GM21528 (cell line): Measurements from ENCODE around the gene UGT1A7.

Source experiments
- ATAC-seq: cut with Tn5 transposase; IDR thresholded peaks from one replicate; pipeline ENCODE4 v1.9.1; 2021; ENCODE audit warnings: mild to moderate bottlenecking, moderate library complexity; ENCODE audit not compliant: unreplicated experiment, low FRiP score

The UGT1A7 gene

DNA sequence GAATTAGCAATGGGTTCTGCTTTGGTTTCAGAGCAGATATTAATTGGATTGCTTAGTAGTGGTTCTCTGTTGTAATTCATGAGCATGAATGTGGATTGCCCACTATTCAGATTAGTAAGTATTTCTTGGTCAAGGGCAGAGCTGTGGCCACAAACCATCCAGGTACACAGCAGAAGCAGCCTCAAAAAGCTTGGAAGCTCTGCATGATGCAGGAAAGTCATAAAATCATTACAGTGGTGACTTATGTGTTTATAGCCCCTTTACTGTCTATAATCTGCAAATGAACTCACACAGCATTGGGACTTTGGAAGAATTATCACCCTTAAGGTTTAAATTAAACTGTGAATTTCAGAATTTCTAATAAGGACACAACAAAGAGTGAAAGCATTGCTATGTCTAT, 76.4 kb downstream of the UGT1A7 start:
- ATAC-seq = no peak

DNA sequence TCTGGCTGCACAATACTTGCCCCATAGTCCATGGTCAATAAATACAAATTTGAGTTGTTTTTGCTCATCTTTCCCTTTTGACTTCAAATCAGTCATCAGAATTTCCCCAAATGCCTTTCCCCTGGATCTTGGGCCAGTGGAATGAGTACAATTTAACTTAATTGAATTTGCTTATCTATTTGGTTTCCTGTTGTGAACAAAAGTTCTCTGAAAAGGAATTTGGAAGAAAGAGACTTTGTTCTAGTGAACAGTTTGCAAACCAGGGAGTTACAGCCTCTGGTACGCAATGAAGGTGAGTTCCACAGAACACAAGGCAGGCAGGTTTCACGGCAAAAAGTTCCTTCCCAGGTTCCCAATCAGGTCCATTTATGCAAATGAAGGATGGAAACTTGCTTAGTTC, 77.1 kb downstream of the UGT1A7 start:
- no peak for ATAC-seq

DNA sequence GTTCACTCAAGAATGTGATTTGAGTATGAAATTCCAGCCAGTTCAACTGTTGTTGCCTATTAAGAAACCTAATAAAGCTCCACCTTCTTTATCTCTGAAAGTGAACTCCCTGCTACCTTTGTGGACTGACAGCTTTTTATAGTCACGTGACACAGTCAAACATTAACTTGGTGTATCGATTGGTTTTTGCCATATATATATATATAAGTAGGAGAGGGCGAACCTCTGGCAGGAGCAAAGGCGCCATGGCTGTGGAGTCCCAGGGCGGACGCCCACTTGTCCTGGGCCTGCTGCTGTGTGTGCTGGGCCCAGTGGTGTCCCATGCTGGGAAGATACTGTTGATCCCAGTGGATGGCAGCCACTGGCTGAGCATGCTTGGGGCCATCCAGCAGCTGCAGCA, 78.3 kb downstream of the UGT1A7 start, which contains the start of gene UGT1A1:
Gene UGT1A1, plus strand, starts transcription at position 228 of the 400 bp plus-strand sequence. Its CDS starts 18 bp downstream, at position 246.
- ATAC-seq = no peak

DNA sequence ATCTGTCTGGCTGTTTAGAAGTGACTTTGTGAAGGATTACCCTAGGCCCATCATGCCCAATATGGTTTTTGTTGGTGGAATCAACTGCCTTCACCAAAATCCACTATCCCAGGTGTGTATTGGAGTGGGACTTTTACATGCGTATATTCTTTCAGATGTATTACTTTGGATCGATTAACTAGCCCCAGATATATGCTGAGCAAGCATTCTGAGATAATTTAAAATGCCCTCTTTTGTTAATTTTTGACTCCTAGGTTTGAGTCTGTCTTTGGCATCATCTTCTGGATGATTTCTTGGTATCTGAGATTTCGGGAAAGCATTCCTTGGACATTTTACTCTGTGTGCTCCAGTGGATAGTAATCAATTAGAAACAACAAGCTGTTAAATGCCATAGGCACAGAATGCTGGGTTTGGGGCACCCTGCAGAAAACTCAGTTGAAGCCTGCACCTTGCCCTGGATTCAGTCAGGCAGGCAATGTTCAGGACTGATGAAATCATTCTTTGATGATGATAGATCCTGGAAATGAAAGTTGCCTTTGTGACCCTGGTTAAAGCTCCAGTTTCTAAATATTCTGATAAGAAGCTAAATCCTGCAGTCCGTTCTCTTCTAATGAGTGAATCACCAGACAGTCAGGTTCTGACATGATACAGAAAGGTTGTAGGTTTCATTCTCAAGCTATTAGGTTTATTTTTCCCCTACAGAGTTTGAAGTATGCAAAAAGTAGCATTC, 79.5 kb downstream of the UGT1A7 start:
- ATAC-seq = no peak

DNA sequence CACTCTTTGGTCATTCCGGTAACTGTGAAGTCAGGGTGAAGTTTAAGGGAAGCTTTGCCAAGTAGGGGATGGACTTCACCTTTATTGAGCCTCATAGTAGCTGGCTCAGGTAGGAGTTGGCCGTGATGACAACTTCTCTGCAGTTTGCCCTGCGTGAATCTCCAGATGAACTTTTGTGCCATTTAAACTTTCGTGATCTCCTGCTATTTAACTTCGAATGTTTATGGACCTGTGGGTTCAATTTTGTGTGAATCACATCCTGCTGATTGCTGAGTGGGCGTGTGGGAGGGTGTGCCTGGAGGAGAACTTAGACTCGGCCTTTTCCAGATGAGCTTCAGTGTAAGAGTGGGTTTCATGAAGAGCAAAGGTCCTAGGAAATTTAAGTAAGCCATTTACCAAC, 82.6 kb downstream of the UGT1A7 start:
- ATAC-seq = no peak

DNA sequence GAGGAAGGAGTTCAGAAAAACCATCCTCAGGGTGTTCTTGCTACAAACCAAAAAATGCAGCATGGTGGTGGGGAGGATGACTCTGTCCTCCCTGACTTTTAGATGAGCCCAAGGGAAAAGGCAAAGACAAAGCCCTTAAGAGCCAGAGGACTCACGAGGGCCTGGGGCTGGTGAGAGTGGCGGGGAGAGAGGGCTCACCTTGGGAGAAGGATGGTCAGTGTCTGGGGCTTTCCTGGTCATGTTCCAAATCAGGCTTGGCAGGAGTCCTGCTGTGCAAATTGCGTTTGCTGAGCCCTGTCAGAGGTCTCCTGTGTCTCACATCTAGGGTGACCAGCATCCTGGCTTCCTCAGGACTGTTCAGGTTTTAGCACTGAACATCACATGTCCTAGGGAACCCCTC, 83.1 kb downstream of the UGT1A7 start:
- no peak for ATAC-seq

DNA sequence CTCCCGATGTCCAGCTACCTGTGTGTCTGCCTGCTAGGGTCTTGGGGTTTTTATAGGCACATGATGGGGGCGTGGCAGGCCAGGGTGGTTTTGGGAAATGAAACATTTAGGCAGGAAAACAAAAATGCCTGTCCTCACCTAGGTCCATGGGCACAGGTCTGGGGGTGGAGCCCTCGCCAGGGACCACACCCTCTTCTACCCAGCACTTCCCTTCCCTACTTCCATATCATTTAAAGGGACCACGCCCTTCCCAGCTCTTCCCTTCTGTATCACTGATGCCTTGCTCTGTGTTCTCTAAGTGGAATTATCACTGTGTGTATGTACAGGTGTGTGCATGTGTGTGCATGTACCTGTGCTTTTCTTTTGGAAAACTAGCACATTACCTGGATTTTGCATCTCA, 84.7 kb downstream of the UGT1A7 start:
- ATAC-seq = no peak

DNA sequence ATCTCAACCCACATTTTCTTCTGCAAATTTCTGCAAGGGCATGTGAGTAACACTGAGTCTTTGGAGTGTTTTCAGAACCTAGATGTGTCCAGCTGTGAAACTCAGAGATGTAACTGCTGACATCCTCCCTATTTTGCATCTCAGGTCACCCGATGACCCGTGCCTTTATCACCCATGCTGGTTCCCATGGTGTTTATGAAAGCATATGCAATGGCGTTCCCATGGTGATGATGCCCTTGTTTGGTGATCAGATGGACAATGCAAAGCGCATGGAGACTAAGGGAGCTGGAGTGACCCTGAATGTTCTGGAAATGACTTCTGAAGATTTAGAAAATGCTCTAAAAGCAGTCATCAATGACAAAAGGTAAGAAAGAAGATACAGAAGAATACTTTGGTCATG, 86.4 kb downstream of the UGT1A7 start:
- no peak for ATAC-seq

DNA sequence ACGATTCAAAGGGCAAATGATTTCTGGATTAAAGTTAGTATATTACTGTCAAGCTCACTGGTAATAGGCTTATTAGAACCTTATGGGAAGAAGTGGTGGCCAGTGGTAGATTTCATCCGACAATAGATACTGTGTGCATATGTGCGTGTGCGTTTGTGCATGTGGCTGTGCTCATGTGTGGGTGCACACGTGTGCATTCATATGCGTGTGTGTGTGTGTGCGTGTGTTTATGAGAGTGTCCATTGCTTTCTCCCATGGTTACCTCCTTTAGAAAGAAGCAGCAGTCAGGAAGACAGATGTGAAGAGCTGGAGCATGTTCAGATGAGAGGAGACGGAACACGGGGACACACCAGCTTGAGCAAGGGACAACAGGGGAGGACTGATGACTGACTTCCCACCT, 87.6 kb downstream of the UGT1A7 start:
- ATAC-seq = no peak

DNA sequence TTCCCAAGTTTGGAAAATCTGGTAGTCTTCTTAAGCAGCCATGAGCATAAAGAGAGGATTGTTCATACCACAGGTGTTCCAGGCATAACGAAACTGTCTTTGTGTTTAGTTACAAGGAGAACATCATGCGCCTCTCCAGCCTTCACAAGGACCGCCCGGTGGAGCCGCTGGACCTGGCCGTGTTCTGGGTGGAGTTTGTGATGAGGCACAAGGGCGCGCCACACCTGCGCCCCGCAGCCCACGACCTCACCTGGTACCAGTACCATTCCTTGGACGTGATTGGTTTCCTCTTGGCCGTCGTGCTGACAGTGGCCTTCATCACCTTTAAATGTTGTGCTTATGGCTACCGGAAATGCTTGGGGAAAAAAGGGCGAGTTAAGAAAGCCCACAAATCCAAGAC, 90.5 kb downstream of the UGT1A7 start:
- ATAC-seq = no peak

DNA sequence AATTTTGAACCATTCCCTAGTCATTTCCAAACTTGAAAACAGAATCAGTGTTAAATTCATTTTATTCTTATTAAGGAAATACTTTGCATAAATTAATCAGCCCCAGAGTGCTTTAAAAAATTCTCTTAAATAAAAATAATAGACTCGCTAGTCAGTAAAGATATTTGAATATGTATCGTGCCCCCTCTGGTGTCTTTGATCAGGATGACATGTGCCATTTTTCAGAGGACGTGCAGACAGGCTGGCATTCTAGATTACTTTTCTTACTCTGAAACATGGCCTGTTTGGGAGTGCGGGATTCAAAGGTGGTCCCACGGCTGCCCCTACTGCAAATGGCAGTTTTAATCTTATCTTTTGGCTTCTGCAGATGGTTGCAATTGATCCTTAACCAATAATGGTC, 90.9 kb downstream of the UGT1A7 start:
- ATAC-seq = no peak

DNA sequence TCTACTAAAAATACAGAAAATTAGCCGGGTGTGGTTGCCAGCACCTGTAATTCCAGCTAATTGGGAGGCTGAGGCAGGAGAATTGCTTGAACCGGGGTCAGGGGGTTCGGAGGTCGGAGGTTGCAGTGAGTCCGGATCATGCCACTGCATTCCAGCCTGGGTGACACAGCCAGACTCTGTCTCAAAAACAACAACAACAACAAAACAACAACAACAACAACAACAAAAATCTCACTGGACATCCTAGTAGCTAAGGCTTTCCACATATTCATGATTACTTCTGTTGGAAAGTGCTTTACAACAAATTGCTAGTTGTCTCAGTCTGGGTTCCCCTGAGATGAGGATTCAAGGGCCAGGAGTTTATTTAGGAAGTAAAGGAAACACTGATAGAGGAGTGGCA, 92.2 kb downstream of the UGT1A7 start:
- ATAC-seq = no peak

DNA sequence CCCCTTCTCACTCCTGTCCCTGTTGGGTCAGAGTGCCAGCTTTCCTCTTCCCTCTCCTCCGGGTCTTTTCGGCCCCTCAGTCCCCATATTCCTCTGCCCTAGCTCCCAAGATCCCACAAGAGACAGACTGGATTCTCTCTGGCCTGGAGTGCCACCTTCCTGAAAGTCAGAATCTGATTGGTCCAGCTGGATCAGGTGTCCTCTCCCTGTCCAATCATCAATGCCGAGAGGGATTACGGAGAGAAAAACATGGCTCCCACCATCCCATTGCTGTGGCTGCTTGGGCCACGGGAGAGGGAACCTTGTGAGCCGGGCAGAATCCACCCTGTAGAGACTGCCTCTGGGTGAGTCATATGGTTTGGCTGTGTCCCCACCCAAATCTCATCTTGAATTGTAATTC, 93.7 kb downstream of the UGT1A7 start:
- ATAC-seq = no peak

DNA sequence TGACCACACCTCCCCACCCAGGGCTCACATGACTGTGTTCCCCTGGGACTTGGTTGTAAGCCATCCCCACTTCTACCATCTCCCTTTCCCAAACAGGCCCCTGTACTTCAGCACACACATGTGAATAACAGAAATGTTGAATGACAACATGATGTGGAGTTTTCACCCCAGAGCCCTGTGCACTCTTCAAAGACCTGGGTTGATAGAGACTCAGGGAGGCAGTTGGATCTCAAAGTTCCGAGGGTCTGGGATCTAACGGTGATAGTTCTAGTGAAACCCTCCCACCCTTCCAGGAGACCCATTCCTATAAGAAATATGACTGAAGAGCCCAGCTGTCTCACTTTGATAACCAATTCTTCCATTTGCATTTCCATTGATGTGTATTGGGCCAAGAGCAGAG, 96.3 kb downstream of the UGT1A7 start, which contains the start of gene MROH2A:
Gene MROH2A, plus strand, starts transcription at position 301 of the 400 bp plus-strand sequence. CDS start 1,029 bp downstream, outside the sequence.
- ATAC-seq = no peak

DNA sequence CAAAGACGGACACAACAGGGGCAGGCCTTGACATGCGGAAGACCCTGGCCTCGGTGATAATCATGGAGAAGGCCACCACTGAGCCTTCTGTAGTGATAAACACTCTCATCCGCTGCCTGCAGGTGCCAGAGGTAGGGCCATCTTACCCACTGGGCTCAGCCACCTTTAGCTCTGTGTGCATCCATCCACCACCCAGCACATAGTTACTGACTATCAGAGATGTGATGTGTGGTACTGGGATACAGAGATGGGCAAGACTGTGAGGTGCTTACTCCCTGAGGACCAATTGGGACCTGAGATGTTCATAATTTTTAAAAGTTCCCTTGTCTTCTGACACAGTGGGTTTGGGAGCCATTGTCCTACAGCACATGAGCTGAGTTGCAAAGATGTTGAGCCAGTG, 98.0 kb downstream of the UGT1A7 start:
- ATAC-seq = no peak

DNA sequence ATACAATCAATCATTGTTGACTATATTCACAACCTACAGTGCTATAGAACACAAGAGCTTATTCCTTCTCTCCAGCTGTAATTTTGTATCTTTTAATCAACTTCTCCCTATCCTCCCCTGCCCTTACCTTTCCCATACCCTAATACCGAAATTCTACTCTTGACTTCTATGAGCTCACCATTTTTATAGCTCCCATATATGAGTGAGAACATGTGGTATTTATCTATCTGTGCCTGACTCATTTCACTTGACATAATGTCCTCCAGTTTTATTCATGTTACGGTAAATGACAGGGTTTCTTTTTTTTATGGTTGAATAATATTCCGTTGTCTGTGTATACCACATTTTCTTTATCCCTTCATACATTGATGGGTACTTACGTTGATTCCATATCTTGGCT, 99.1 kb downstream of the UGT1A7 start:
- no peak for ATAC-seq

DNA sequence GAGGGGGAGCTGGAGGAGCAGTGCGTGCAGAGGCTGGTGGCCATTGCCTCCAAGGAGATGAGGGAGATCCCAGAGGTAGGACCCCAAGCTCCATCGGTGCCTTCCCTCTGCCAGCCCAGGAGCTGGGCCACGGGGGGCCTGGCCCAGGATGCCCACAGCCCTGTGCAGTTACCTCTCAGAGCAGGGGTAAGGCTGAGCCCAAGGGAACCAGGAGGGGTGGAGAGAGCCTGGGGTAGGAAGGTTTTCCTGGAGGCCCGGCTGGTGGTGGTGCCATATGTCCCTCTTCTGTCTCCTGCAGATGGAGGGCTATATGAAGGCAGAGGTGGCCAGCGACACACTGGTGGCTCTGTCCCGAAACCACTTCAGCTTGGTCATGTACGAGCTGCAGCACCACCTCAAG, 107.9 kb downstream of the UGT1A7 start:
- ATAC-seq = no peak

DNA sequence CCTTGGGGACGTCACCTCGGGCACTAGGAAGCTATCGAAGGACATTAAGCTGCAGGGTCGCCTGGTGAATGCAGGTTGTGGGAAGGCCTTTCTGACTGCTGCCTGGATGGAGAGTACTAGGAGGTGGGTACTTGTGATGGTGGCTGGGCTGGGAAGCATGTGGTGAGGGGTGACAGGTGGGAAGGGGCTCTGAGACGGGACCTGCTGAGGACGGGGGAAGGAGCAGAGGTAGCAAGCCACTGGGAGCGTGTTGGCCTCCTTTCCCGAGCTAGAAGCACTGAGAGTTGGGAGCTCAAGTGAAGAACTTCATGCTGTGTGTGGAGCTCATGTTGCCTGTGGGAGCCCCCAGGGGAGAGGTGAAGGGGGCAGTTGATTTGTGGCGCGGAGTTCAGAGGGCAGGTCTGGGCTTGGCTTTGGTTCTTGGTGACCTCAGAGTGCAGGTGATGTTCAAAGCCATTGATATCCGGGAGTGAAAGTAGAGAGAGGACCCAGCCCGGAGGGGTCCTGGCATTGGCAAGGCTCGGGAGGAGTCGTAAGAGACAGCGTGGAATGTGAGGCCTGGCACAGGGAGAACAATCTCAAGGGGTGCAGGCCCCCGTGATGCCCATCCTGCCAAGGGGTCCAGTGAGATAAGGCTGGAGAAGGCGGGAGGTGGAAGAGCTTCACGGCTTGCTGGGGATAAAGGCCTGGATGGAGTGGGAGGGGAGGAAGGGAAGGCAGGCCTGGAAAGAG, 109.6 kb downstream of the UGT1A7 start:
- ATAC-seq = no peak

DNA sequence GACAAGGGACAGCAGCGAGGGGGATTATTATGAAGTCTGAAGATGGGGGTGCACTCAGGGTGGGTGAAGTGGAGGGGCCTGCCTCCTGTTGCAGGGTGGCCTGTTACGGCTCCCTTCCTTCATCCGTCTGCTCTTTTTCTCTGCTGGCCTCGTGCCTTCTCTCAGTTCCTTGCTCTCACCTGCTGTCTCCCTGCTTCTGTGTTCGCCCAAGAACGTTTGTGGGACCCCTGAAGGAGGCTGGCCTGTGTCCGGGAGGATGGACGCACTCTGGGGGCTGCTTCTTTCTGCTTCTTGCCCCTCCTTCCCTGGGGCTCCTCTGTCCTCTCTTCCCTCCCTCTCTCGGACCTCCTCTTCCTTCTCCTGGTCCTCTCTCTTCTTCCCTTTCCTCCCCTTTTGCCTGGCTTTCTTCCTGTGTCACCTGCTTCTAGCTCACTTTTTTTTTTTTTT, 110.2 kb downstream of the UGT1A7 start:
- no peak for ATAC-seq

DNA sequence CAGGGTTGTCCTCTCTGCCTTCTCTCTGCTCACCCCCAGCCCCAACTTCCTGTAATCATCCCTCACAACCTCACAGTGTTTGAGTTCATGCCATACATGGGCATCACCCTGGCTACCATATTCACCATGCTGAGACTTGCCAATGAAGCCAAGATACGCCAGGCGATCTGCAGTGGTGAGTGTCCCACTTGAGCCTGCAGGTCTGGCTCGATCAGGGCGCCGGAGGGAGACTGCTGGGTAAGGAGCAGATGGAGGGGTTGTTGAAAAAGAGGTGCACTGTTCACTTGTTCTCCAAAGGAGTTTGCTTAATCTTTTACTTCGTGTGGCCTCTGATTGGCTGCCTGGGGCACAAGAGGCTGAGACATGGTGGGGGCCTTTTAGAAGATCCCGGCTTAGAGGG, 111.0 kb downstream of the UGT1A7 start:
- no peak for ATAC-seq

DNA sequence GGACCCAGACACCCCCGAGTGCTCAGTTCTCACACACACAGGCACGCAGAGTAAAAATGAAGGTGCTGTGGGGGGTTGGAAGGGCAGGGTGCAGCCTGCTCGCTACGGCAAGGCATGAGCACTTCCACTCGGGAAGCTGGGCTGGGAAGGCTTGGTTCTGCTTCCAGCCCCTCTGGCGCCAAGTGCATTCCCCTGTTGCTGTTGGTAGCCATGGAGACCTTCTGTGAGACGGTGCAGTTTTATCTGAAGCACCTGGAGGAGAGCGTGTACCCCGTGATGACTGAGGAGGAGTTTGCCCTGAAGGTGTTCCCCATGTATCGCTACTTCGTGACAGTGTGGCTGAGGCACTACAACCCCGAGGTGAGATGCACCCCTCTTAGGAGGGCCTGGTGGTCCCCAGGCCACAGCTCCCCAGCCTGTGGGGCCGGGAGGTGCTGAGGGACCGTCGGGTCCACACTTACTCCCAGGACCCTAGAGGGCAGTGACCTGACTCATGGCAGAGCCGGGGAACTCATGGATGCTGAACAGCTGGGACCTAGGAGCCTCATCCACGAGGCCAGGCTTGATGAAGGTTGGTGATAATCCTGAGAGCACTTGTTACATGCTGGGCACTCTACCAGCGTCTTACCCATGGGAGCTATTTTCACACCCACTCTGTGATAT, 111.9 kb downstream of the UGT1A7 start:
- ATAC-seq = no peak
